ENCODE results near the gene RIN3. TPM values are rescaled to one million over a fixed set of nuclear protein-coding genes. Genes with fewer than 3 reads are reported as not detected.

The RIN3 gene
- total and polyA plus RNA-seq, 2 donors = 6.2 to 20.6 TPM

DNA sequence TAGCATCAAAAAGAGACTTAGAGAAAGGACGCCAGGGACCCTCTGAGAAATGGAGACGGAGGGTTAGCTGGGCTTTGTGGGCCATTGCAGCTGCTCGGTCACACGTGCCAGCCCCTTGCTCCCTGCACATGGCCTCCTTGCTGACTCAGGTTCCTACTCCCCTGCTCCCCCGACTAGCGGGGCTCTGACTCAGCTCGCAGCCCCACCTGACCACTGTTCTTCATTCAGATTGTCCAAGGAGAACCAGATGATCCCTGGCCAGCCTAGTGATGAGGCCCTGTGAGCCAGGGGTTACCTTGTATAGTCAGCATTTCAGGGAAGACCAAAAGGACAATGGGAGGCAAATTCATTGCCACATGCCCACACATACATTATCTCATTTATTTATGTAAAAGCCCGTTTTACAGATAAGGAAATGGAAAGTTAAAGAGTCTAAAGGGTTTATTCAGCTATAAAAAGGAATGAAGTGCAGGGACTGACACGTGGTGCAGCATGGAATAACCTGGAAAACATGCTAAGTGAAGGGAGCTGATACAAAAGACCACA is 131.5 kb downstream of the RIN3 start:
- no peak overlapping the region for H3K27ac ChIP-seq (ENCODE audit: low read depth in 1 of 2, low read length in 1 of 2)
- no peak overlapping the region for H3K4me3 ChIP-seq (ENCODE audit: low read length in 2 of 2)
- H3K9me3 ChIP-seq (ENCODE audit: control insufficient read depth in 2 of 2, insufficient read depth in 1 of 2, low read length in 1 of 2) = peaks cover 4 to 16% of the 10 kb centered on the region in 2 donors
- WGBS = 98% methylated on average over 9 of the region's 9 CpGs
- DNase-seq (ENCODE audit: low read depth in 6 of 9, low spot score in 9 of 9) = no peak
- H3K4me1 ChIP-seq (ENCODE audit: control insufficient read depth in 2 of 2, insufficient read depth in 2 of 2, low read length in 2 of 2) = peaks cover 4 to 27% of the 10 kb centered on the region in 2 donors
- H3K27me3 ChIP-seq (ENCODE audit: control insufficient read depth in 2 of 2, insufficient read depth in 1 of 2, low read length in 1 of 2) = no peaks in the 10 kb centered on the region
- H3K36me3 ChIP-seq (ENCODE audit: control insufficient read depth in 2 of 2, insufficient read depth in 2 of 2, low read length in 1 of 2) = peaks cover 37 to 40% of the 10 kb centered on the region in 2 donors

DNA sequence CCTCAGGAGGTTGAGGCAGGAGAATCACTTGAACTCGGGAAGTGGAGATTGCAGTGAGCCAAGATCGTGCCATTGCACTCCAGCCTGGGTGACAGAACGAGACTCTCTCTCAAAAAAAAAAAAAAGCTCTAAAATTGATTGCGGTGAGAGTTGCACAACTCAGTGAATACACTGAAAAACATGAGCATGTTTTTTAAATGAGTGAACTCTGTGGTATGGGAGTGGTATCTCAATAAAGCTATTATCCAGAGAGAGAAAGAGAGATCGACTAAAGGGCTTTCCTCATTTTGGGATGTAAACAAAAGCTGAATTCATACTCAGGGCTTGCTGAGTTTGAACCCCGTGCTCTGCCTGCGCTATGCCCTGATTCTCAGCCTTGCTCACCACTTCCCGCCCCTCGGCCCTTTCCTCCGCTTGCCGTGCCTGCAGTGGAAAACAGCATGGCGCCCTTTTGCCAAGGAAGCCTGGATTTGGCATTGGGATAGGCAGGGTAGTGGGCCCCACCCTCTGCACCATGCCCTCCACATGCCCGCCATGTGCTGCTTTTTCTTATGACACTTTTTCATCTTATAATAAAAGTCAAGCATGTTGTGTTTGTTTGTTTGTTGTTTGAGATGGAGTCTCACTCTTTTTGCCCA is 132.4 kb downstream of the RIN3 start:
- H3K4me3 ChIP-seq (ENCODE audit: low read length in 2 of 2) = no peak overlapping the region

DNA sequence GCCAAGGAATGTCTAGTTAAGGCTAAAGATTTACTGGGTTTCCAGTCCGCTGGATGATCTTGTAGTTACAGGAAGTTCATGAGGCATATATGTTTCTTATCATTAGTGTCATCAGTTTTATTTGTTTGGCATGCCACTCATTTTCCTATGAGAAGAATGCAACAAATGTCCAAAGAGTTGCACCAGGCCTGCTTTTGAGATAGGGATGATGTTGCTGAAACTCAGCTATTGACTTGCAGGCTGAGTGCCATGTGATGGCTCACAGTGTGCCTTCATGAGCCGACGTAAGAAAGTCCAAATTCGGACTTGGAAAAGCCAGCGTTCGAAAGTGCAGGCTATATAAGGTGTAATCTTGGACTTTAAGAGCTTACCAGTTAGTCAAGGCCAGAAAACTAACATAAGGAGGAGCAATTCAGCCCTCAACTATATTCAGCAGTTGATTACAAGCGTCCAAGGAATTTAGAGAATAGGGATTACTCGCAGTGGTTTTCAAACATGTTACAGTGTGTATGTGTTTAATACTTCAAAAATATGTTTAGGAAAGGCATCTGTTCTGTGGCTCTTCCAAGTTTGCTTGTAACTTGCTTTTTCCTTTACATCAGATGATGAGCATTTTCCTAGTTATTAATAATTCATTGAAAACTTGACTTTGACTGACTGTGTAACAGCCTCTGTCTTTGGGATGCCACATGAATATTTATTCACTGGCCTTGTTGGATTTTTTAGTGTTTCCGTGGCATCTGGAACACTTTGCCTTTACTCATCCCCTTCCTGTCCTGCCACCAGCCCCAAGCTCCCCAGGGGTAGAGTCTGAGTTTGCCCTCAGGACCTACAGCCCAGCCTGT is 133.6 kb downstream of the RIN3 start:
- no peak for DNase-seq (ENCODE audit: low read depth in 6 of 9, low spot score in 9 of 9)
- Histone ChIP-seq H3K9me3 (ENCODE audit: control insufficient read depth in 2 of 2, insufficient read depth in 1 of 2, low read length in 1 of 2) (peaks cover 4 to 16% of the 10 kb centered on the region in 2 donors), H3K4me1 (ENCODE audit: control insufficient read depth in 2 of 2, insufficient read depth in 2 of 2, low read length in 2 of 2) (peaks cover 18 to 46% of the 10 kb centered on the region in 2 donors), H3K36me3 (ENCODE audit: control insufficient read depth in 2 of 2, insufficient read depth in 2 of 2, low read length in 1 of 2) (peaks cover 33% of the 10 kb centered on the region in 2 donors), H3K4me3 (ENCODE audit: low read length in 2 of 2) (no peak overlapping the region), H3K27me3 (ENCODE audit: control insufficient read depth in 2 of 2, insufficient read depth in 1 of 2, low read length in 1 of 2) (no peaks in the 10 kb centered on the region), H3K27ac (ENCODE audit: low read depth in 1 of 2, low read length in 1 of 2) (no peak overlapping the region)
- WGBS = 90% methylated on average over 9 of the region's 9 CpGs

More for the DNA sequence above, 132.4 kb downstream of the RIN3 start:
- peaks cover 11 to 36% of the 10 kb centered on the region in 2 donors for H3K4me1 ChIP-seq (ENCODE audit: control insufficient read depth in 2 of 2, insufficient read depth in 2 of 2, low read length in 2 of 2)
- no peaks in the 10 kb centered on the region for H3K27me3 ChIP-seq (ENCODE audit: control insufficient read depth in 2 of 2, insufficient read depth in 1 of 2, low read length in 1 of 2)
- H3K9me3 ChIP-seq (ENCODE audit: control insufficient read depth in 2 of 2, insufficient read depth in 1 of 2, low read length in 1 of 2) = peaks cover 4 to 16% of the 10 kb centered on the region in 2 donors
- no peak for DNase-seq (ENCODE audit: low read depth in 6 of 9, low spot score in 9 of 9)
- H3K27ac ChIP-seq (ENCODE audit: low read depth in 1 of 2, low read length in 1 of 2) = no peak overlapping the region
- H3K36me3 ChIP-seq (ENCODE audit: control insufficient read depth in 2 of 2, insufficient read depth in 2 of 2, low read length in 1 of 2) = peaks cover 37 to 40% of the 10 kb centered on the region in 2 donors
- WGBS = 97% methylated on average over 13 of the region's 13 CpGs

DNA sequence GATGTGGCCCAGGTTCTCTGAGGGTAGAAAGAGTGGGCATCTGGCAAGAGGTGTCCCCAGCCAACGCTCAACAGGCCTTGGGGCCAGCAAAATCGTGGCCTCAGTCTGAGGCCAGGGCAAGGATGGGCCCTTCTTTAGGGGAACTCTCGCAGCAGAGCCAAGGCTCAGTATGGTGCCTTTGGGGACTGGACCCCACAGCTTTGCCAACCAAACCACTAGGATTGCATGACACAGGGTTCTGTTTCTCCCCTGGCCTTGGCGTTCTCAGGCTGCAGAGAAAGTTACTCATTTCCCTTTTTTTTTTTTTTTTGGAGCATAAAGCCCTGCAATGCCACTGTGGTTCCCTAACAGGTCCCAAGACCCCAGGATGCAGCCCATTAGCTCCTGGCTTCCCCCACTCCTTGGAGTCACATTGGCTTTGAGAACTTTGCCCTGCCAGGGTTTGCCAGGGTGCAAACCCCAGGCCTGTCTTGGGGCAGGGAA is 134.3 kb downstream of the RIN3 start:
- H3K27ac ChIP-seq (ENCODE audit: low read depth in 1 of 2, low read length in 1 of 2) = no peak overlapping the region
- no peaks in the 10 kb centered on the region for H3K27me3 ChIP-seq (ENCODE audit: control insufficient read depth in 2 of 2, insufficient read depth in 1 of 2, low read length in 1 of 2)
- H3K9me3 ChIP-seq (ENCODE audit: control insufficient read depth in 2 of 2, insufficient read depth in 1 of 2, low read length in 1 of 2) = peaks cover 4 to 16% of the 10 kb centered on the region in 2 donors
- H3K4me1 ChIP-seq (ENCODE audit: control insufficient read depth in 2 of 2, insufficient read depth in 2 of 2, low read length in 2 of 2) = peaks cover 18 to 53% of the 10 kb centered on the region in 2 donors
- DNase-seq (ENCODE audit: low read depth in 6 of 9, low spot score in 9 of 9) = no peak
- H3K4me3 ChIP-seq (ENCODE audit: low read length in 2 of 2) = no peak overlapping the region
- H3K36me3 ChIP-seq (ENCODE audit: control insufficient read depth in 2 of 2, insufficient read depth in 2 of 2, low read length in 1 of 2) = peaks cover 33% of the 10 kb centered on the region in 2 donors
- WGBS = 79% methylated on average over 4 of the region's 4 CpGs

DNA sequence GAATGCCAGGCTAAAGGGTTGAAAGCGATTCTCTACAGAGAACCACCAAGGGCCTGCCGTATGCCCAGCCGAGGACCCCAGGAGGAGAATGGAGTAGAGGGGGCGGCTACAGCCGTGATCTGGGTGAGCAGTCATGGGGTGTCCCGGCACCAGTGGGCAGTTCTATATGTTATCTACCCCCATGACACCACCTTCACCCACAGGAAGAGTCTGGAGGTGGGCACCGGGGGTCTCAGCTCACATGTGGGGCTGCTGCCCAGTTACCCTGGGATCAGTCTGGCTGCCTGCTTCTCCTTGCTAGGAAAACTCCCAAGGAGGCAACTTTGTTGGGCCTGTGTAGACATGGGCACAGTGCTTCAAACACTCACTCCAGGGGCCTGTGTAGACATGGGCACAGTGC is 135.5 kb downstream of the RIN3 start:
- no peak for DNase-seq (ENCODE audit: low read depth in 6 of 9, low spot score in 9 of 9)
- Histone ChIP-seq H3K36me3 (ENCODE audit: control insufficient read depth in 2 of 2, insufficient read depth in 2 of 2, low read length in 1 of 2) (peaks cover 29 to 32% of the 10 kb centered on the region in 2 donors), H3K27me3 (ENCODE audit: control insufficient read depth in 2 of 2, insufficient read depth in 1 of 2, low read length in 1 of 2) (no peaks in the 10 kb centered on the region), H3K4me3 (ENCODE audit: low read length in 2 of 2) (no peak overlapping the region), H3K27ac (ENCODE audit: low read depth in 1 of 2, low read length in 1 of 2) (no peak overlapping the region), H3K9me3 (ENCODE audit: control insufficient read depth in 2 of 2, insufficient read depth in 1 of 2, low read length in 1 of 2) (peaks cover 4 to 12% of the 10 kb centered on the region in 2 donors), H3K4me1 (ENCODE audit: control insufficient read depth in 2 of 2, insufficient read depth in 2 of 2, low read length in 2 of 2) (peaks cover 18 to 57% of the 10 kb centered on the region in 2 donors)
- WGBS = 96% methylated on average over 7 of the region's 7 CpGs

DNA sequence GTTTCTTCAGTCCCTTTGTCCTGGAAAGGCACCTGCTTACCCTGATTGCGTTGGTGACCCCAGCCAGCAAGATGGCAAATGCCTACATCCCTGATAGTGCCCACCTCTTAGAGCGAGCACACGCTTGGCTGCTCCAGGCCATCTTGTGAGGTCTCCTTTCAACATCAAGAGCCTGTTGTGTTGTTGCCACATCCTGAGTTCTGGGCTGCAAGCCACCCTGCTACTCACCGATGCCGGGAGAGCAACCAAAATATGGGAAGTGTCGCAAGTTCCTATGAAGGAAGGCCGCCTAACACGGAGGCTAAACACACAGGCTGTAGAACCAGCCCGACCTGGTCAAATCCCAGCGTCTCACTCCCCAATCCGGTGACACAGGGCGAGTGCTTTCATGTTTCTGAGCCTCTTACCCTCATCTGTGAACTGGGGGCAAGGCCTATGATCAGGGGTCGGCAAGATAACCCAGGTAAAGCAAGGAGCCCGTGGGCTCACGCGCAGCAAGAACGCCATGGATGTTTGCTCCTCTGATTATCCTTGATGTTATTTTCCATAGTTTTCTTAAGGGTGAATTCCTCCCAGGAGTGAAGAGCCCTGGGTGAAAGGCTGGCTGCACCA is 136.5 kb downstream of the RIN3 start:
- no peak overlapping the region for H3K4me3 ChIP-seq (ENCODE audit: low read length in 2 of 2)
- DNase-seq (ENCODE audit: low read depth in 6 of 9, low spot score in 9 of 9) = peak in 1 of 9 donors; percentile 28
- WGBS = 71% methylated on average over 17 of the region's 17 CpGs
- H3K36me3 ChIP-seq (ENCODE audit: control insufficient read depth in 2 of 2, insufficient read depth in 2 of 2, low read length in 1 of 2) = peaks cover 23 to 24% of the 10 kb centered on the region in 2 donors
- H3K4me1 ChIP-seq (ENCODE audit: control insufficient read depth in 2 of 2, insufficient read depth in 2 of 2, low read length in 2 of 2) = peaks cover 18 to 57% of the 10 kb centered on the region in 2 donors
- no peaks in the 10 kb centered on the region for H3K27me3 ChIP-seq (ENCODE audit: control insufficient read depth in 2 of 2, insufficient read depth in 1 of 2, low read length in 1 of 2)
- H3K9me3 ChIP-seq (ENCODE audit: control insufficient read depth in 2 of 2, insufficient read depth in 1 of 2, low read length in 1 of 2) = peaks cover 0 to 5% of the 10 kb centered on the region in 2 donors
- peak overlapping the region in 1 of 2 donors; percentile 48 for H3K27ac ChIP-seq (ENCODE audit: low read depth in 1 of 2, low read length in 1 of 2)

DNA sequence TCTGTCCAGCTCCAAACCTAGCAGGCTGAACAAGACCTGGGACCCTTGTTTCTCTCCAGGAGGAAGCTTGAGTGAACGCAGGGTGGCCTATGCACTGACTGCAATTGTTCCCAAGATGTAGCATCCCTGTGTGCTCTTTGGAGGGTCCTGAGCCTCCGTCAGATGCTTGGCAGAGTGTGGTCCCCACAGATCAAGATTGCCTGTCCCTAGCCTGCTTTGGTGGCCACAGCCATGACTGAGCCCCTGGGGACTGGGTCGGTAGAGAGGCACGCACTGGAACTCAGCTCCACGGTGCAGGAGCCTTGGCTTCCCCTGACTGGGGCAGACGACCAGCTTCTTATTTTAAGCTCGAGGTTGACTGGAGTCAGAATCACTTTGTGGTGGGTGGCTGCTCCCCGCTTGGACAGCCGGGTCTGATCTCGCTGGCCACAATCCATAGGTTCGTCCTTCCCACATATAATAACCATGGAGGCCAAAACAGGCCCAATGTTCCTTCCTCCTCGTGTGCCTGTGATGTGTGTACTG is 137.1 kb downstream of the RIN3 start:
- H3K4me1 ChIP-seq (ENCODE audit: control insufficient read depth in 2 of 2, insufficient read depth in 2 of 2, low read length in 2 of 2) = peaks cover 18 to 57% of the 10 kb centered on the region in 2 donors
- DNase-seq (ENCODE audit: low read depth in 6 of 9, low spot score in 9 of 9) = no peak
- no peak overlapping the region for H3K4me3 ChIP-seq (ENCODE audit: low read length in 2 of 2)
- H3K27me3 ChIP-seq (ENCODE audit: control insufficient read depth in 2 of 2, insufficient read depth in 1 of 2, low read length in 1 of 2) = no peaks in the 10 kb centered on the region
- 91% methylated on average over 12 of the region's 12 CpGs for WGBS
- no peaks in the 10 kb centered on the region for H3K9me3 ChIP-seq (ENCODE audit: control insufficient read depth in 2 of 2, insufficient read depth in 1 of 2, low read length in 1 of 2)
- peaks cover 24 to 25% of the 10 kb centered on the region in 2 donors for H3K36me3 ChIP-seq (ENCODE audit: control insufficient read depth in 2 of 2, insufficient read depth in 2 of 2, low read length in 1 of 2)
- peak overlapping the region; percentile 48 to 68 for H3K27ac ChIP-seq (ENCODE audit: low read depth in 1 of 2, low read length in 1 of 2)

DNA sequence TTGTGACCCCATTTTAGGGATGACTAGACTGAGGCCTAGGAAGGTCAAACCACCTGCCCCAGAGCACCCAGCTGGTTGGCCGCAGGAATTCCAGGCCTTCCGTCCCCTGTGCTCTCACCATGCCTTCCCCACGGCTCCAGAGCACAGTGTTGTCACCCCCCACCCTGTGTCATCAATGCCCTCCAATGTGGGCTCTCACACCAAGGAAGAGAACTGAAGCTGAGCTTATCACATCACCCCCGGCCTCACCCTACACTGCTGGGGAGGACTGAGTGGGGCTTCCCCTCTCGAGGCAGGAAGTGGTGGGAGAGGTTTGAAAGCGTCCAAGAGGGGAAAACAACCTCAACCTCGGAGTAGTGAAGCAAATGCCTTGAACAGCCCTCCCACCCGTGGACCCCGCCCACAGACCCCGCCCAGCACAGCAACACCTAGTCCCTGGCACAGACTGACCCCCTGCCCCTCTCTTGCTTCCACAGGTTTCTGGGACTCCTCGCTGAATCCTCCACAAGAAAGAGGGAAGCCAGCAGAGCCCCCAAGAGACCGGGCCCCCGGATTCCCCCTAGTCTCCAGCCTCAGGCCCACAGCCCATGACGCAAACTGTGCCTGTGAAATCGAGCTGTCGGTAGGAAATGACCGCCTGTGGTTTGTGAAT is 137.7 kb downstream of the RIN3 start:
- Histone ChIP-seq H3K27ac (ENCODE audit: low read depth in 1 of 2, low read length in 1 of 2) (peak overlapping the region; percentile 52 to 68), H3K36me3 (ENCODE audit: control insufficient read depth in 2 of 2, insufficient read depth in 2 of 2, low read length in 1 of 2) (peaks cover 21 to 30% of the 10 kb centered on the region in 2 donors), H3K4me1 (ENCODE audit: control insufficient read depth in 2 of 2, insufficient read depth in 2 of 2, low read length in 2 of 2) (peaks cover 18 to 53% of the 10 kb centered on the region in 2 donors), H3K27me3 (ENCODE audit: control insufficient read depth in 2 of 2, insufficient read depth in 1 of 2, low read length in 1 of 2) (no peaks in the 10 kb centered on the region), H3K9me3 (ENCODE audit: control insufficient read depth in 2 of 2, insufficient read depth in 1 of 2, low read length in 1 of 2) (no peaks in the 10 kb centered on the region), H3K4me3 (ENCODE audit: low read length in 2 of 2) (peak overlapping the region; percentile 6 to 35)
- peak; percentile 17 to 85 (median 51) for DNase-seq (ENCODE audit: low read depth in 6 of 9, low spot score in 9 of 9)
- 15% methylated on average over 17 of the region's 17 CpGs for WGBS
